DMS153 (cell line): ENCODE measurements around the gene LRRC4C.
"Not testable (repeated sequence)": the region's sequence is repeated elsewhere in the genome, so short reads cannot be mapped to it uniquely, and the experiment has no call there.

Experiments
- DNase-seq: peaks from one replicate; lab custom pipeline; 2025; lab: John Stamatoyannopoulos, UW

LRRC4C gene

GRCh38 chr11:40867991-40868632 lies 591.3 kb downstream of the LRRC4C start:
- DNase-seq = no peak

GRCh38 chr11:40857754-40858153 lies 601.7 kb downstream of the LRRC4C start:
- not testable (repeated sequence) for DNase-seq

GRCh38 chr11:40842750-40843339 lies 616.6 kb downstream of the LRRC4C start:
- no peak for DNase-seq

DNA sequence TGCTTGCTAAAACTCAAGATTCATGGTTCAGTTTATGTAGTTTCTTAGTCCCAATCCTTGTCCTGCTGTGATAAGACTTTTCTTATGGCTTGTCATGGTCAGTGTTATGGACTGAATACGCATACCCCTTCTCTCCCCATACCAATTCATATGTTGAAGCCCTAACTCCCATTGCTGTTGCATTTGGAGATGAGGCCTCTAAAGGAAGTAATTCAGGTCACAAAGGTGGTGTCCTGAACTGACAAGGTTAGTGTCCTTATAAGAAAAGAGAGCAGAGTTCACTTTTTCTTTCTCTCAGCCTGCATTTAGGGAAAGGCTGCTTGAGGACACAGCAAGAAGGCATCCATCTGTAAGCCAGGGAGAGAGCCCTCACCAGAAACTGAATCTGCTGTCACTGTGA lies 618.2 kb downstream of the LRRC4C start:
- no peak for DNase-seq

DNA sequence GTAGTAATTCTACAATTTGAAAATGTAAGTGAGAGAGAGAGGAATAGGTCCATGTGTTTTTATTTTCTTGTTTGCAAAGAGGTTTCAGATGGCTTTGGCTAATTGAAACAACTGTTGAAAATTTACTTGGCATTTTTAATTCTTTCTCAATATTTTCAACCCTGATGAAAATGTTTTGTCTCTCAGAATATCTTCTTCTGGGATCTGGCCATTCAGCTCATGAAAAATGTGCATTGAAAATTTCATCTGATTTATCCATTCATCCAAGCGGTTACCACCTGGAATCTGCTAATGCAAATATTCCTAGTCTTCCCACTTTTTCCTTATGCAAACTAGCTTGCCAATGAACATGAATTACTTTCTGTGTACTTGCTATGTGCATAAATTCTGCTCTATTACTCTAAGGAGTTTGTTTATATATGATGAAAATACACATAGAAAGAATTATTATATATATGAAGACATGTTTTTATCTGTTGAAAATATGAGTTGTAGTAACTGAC lies 621.2 kb downstream of the LRRC4C start:
- DNase-seq = no peak

- no peak for DNase-seq
These were observed 632.3 kb downstream of the LRRC4C start for GRCh38 chr11:40827116-40827515.

DNA sequence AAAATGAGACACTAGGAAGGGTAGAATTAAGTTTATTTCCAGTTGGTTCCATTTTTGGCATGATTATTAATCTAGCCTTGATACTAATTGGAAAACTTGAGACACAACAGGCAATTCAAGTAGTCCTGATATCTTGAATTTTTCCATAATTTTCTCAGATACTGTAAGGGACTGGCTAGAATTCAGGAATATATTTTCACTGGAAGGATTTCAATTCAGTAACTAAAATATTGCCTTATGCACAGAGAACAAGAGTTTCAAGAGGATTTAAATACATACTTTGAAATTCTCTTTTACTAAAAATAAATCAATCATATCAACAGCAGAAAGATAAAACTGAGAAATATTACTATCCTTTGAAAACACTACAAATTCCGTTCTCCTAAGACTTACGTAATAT lies 632.9 kb downstream of the LRRC4C start:
- no peak for DNase-seq

- DNase-seq = no peak
These were observed 634.1 kb downstream of the LRRC4C start for GRCh38 chr11:40825201-40825834.

DNA sequence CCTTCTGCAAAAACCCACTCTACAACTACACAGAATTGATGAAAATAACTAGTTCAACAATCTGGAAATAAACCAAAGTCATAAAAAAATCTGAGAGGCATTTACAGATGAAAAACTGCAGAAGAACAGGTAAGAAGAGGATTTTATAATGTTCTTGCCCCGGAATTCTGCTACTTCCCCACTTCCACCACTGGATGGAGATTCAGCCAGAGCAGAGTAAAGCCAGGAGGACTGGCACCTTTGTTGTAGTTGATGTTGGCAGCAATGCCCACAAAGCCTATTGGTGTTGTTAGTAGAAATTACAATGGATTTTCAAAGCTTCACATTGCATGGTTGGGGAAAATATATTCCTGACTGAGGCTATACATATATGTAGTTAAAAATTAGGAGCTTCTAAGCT lies 640.2 kb downstream of the LRRC4C start:
- no peak for DNase-seq

GRCh38 chr11:40816976-40817375 lies 642.5 kb downstream of the LRRC4C start:
- no peak for DNase-seq

GRCh38 chr11:40797981-40798380 lies 661.5 kb downstream of the LRRC4C start:
- DNase-seq = no peak

- no peak for DNase-seq
These were observed 672.2 kb downstream of the LRRC4C start for GRCh38 chr11:40787224-40787623.

DNA sequence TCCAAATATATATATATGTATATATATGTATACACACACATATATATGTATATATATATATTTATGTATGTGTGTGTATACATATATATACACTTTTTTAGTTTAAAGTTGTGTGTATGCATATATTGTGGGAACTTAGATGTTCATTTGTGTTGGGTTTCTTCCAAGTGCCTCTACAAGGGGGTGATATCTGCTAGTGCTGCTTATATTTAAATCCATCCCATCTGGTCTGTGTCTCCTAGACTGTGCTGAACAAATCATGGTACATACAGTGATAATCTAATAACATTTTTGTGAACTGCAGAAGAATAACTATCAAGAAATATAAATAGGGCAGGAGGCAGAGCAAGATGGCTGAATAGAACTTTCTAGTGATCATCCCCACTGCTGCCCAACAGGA lies 696.4 kb downstream of the LRRC4C start:
- no peak for DNase-seq

GRCh38 chr11:40759341-40759740 lies 700.1 kb downstream of the LRRC4C start:
- DNase-seq = no peak

DNA sequence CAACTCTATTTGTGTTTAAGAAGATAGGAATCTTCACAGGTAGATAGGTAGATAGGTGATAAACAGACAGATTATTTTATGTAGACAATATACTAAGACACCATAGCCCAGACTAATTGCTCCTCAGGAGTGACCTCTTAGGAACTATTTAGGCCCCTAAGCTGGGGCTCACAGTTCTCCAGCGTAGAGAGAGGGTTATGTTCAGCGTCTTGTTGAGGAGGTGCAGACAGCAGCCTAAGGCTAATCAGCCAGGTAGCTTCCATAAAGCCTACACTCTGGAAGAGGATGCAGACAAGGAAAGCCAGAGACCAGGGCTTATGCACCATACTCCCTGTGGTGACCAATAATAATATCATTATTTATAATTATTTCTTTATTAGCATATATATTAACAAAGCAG lies 705.2 kb downstream of the LRRC4C start:
- DNase-seq = no peak

DNA sequence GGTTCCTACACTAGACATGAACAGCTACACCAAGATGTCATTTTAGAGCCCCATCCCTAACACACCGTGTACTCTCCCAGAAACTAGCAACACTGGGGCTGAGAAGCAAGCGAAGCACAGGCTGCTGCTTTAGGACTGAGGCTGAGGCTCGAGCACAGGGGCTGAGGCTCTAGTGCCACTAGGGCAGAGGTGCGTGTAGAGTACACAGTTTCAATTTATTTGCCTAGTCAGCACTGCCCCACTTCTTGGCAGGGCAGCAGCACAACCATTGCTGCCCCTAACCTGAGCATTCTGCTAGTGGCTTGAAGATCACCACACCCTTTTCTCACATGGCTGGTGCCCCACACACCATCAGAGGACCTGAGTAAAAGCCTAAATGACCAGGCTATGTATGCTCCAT lies 713.2 kb downstream of the LRRC4C start:
- no peak for DNase-seq

DNA sequence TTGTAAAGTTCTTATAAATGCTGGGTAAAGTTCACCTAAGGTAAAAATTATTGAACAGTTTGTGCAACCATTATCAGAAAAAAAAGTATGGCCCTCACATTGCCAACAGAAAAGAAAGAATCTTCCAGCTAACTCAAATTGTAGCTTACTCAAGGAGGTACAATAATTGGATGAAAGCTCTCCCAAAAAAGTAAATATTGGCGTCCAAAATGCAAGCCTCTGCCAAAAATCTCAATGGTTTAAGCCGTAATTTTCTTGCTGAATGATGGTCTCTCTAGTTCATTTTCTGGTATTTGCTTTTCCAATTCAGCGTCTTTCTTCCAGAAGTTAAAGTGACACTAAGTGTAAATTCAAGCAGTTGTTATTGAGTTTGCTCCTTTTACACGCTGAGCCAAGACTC lies 727.3 kb downstream of the LRRC4C start:
- DNase-seq = no peak

DNA sequence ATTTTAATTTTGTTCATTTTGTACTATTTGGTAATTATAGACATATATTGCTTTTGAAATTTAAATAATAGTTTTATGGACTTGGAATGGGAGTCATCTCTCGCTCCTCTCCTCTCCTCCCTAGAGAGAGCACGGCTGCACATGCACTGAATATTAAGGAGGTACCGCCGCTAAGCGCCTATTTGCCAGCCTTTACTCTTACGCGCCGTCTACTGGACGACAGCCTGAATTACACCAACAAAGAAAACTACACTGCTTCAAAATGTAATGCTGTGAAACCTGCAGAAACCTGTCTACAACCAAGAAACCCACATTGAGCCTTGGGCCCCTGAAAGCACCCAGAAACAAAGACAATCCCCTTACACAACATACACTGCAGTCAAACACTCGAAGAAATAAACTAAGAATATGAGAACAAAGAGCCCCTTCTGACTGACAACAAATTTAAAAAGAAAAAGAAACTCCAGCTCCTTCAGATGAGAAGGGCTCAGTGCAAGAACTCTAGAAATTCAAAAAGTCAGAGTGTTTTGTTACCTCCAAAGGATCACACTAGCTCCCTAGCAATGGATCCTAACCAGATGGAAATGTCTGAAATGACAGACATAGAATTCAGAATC lies 737.2 kb downstream of the LRRC4C start:
- no peak for DNase-seq

DNA sequence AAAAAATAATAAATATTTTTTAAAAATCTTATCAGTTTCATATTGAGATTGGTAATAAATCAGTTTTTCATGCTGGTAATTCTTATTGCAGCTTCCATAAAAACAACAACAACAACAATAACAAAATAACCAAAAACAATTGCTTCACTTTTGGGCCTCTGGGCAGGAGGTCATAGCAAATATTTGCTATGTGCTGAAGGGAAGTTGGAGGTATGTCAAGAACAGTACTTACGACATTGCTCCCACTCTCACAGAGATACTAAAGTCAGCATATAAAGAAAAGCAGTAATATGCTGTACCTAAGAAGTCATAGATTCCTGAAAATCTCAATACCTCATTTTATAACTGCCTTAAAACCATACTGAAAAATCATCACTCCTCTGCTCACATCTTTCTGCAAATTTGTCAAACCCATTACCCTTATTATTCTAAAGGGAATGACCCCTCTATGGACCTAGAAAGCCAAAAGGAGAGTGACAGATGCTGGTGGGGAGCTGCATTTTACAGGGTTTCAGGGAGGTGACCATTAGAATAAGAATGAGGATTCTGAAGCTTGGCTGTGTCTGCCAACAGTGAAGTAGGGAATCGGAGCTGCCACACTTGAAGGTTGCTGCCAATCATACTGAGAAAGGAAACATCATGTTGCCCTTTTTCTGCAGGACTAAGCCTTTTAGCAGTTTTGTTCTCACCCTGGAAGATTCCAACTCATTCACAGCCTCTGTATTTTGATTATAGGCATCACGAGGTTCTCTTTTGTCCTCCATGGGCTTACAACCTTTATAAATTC lies 742.9 kb downstream of the LRRC4C start:
- no peak for DNase-seq

DNA sequence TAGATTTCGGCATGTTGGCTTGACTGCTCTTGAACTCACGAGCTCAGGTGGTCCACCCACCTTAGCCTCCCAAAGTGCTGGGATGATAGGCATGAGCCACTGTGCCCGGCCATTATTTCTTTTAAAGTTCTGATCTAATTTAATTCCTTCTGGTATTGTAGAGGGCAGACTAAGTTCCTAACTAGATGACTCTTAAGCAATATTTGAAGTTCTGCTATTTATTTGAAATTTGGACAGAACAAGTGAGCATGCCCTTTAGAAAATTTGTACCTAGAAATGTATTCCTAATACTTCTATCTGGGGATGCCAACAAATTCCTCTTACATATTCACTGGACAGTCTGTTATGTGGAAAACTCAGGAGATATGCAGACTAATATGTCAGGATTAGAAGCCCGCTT lies 746.4 kb downstream of the LRRC4C start:
- DNase-seq = no peak

DNA sequence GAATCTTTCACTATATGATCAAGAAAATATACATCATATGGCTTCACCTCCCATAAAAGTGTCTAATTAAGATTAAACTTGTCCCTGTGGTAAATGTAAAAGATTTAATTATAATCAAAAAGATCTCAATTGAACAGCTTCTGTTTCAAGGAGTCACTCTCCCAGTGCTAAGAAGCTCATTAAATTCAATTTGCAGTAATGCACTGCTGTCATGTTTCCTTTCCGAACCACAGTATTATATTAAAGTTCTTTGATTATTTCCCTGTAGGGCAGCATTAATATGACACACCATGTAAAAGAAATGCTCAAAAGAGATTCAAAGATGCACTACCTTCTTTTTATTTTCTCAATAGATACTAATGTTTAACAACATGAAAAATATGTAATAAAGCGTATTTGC lies 758.4 kb downstream of the LRRC4C start:
- DNase-seq = no peak

GRCh38 chr11:40689823-40690222 lies 769.6 kb downstream of the LRRC4C start:
- no peak for DNase-seq
